Nephron progenitor cell (in vitro differentiated cells): ENCODE results near the gene NR5A2.

Source experiments
- DNase-seq: peaks from one replicate; pipeline ENCODE4 v3.0.0; 2021
- H3K27ac Mint-ChIP-seq: 2 replicates; pipeline ENCODE4 v1.8.0; 2021; ENCODE audit warnings: mild to moderate bottlenecking, moderate library complexity, mixed read lengths
- H3K27me3 Mint-ChIP-seq: 2 replicates; pipeline ENCODE4 v1.8.0; 2021; ENCODE audit warnings: mild to moderate bottlenecking, low read depth, mixed read lengths; ENCODE audit not compliant: poor library complexity
- H3K36me3 Mint-ChIP-seq: 2 replicates; pipeline ENCODE4 v1.8.0; 2021; ENCODE audit warnings: low read depth, mixed read lengths
- H3K4me1 Mint-ChIP-seq: 2 replicates; pipeline ENCODE4 v1.8.0; 2021; ENCODE audit warnings: mixed read lengths
- H3K4me3 Mint-ChIP-seq: 2 replicates; pipeline ENCODE4 v1.8.0; 2021; ENCODE audit warnings: mild to moderate bottlenecking, moderate library complexity, mixed read lengths
- H3K9me3 Mint-ChIP-seq: 2 replicates; pipeline ENCODE4 v1.8.0; 2021; ENCODE audit warnings: mild to moderate bottlenecking, moderate library complexity, mixed read lengths
- CTCF ChIP-seq: fragments of 200-600 bp; sonication (generic); IDR thresholded peaks from 2 replicates; pipeline ENCODE4 v1.5.0; 2021; ENCODE audit warnings: antibody characterized with exemption

NR5A2 gene

GRCh38 chr1:200053646-200054045, 26.1 kb downstream of the NR5A2 start:
- Mint-ChIP-seq H3K27me3 (peaks cover 14% of the 10 kb centered on the region), H3K4me1 (peaks cover 41% of the 10 kb centered on the region), H3K27ac (no peak overlapping the region), H3K9me3 (no peaks in the 10 kb centered on the region), H3K4me3 (no peak overlapping the region), H3K36me3 (peaks cover 36% of the 10 kb centered on the region)
- no peak for DNase-seq
- TF ChIP-seq CTCF: no peak

- peaks cover 27% of the 10 kb centered on the region for H3K36me3 Mint-ChIP-seq
- peaks cover 17% of the 10 kb centered on the region for H3K27me3 Mint-ChIP-seq
Observed at GRCh38 chr1:200058341-200058740, 30.8 kb downstream of the NR5A2 start.

GRCh38 chr1:200062143-200062542, 34.6 kb downstream of the NR5A2 start:
- H3K36me3 Mint-ChIP-seq: peaks cover 20% of the 10 kb centered on the region
- H3K4me1 Mint-ChIP-seq: no peaks in the 10 kb centered on the region
- TF ChIP-seq CTCF: no peak
- no peaks in the 10 kb centered on the region for H3K9me3 Mint-ChIP-seq
- H3K27ac Mint-ChIP-seq: no peak overlapping the region
- H3K27me3 Mint-ChIP-seq: peaks cover 15% of the 10 kb centered on the region
- no peak overlapping the region for H3K4me3 Mint-ChIP-seq
- no peak for DNase-seq

More at GRCh38 chr1:200058341-200058740, 30.8 kb downstream of the NR5A2 start:
- DNase-seq: no peak
- H3K4me3 Mint-ChIP-seq: no peak overlapping the region
- H3K27ac Mint-ChIP-seq: no peak overlapping the region
- H3K9me3 Mint-ChIP-seq: no peaks in the 10 kb centered on the region
- peaks cover 8% of the 10 kb centered on the region for H3K4me1 Mint-ChIP-seq
- TF ChIP-seq CTCF: no peak

GRCh38 chr1:200072636-200073285, 45.3 kb downstream of the NR5A2 start:
- Mint-ChIP-seq H3K27me3 (peaks cover 3% of the 10 kb centered on the region), H3K27ac (no peak overlapping the region), H3K36me3 (peaks cover 7% of the 10 kb centered on the region), H3K4me1 (peaks cover 15% of the 10 kb centered on the region), H3K4me3 (no peak overlapping the region), H3K9me3 (no peaks in the 10 kb centered on the region)
- TF ChIP-seq CTCF: no peak
- DNase-seq: no peak

- Mint-ChIP-seq H3K4me3 (no peak overlapping the region), H3K9me3 (no peaks in the 10 kb centered on the region), H3K36me3 (peaks cover 7% of the 10 kb centered on the region), H3K4me1 (peaks cover 17% of the 10 kb centered on the region), H3K27ac (no peak overlapping the region), H3K27me3 (peaks cover 2% of the 10 kb centered on the region)
- no peak for TF ChIP-seq CTCF
- no peak for DNase-seq
Observed at GRCh38 chr1:200073286-200073637, 45.8 kb downstream of the NR5A2 start.

- Mint-ChIP-seq H3K4me3 (no peak overlapping the region), H3K36me3 (peaks cover 7% of the 10 kb centered on the region)
Observed at GRCh38 chr1:200075522-200075921, 48.0 kb downstream of the NR5A2 start.

More at GRCh38 chr1:200075522-200075921, 48.0 kb downstream of the NR5A2 start:
- no peak for DNase-seq
- no peaks in the 10 kb centered on the region for H3K27me3 Mint-ChIP-seq
- no peak overlapping the region for H3K27ac Mint-ChIP-seq
- H3K9me3 Mint-ChIP-seq: no peaks in the 10 kb centered on the region
- H3K4me1 Mint-ChIP-seq: peaks cover 40% of the 10 kb centered on the region
- no peak for TF ChIP-seq CTCF
